GM12874 (cell line): ENCODE measurements around the gene PDLIM5.

Experiments
- TF ChIP-seq, protein P1 (sequence below): IDR thresholded peaks from 2 replicates; pipeline ENCODE4 v1.5.1; 2011; ENCODE audit warnings: low read depth, mild to moderate bottlenecking, control low read depth, low read length, moderate library complexity; ENCODE audit not compliant: insufficient read depth

PDLIM5 gene

GRCh38 chr4:94548571-94548970, 96.8 kb downstream of the PDLIM5 start:
- TF ChIP-seq, protein P1, sequence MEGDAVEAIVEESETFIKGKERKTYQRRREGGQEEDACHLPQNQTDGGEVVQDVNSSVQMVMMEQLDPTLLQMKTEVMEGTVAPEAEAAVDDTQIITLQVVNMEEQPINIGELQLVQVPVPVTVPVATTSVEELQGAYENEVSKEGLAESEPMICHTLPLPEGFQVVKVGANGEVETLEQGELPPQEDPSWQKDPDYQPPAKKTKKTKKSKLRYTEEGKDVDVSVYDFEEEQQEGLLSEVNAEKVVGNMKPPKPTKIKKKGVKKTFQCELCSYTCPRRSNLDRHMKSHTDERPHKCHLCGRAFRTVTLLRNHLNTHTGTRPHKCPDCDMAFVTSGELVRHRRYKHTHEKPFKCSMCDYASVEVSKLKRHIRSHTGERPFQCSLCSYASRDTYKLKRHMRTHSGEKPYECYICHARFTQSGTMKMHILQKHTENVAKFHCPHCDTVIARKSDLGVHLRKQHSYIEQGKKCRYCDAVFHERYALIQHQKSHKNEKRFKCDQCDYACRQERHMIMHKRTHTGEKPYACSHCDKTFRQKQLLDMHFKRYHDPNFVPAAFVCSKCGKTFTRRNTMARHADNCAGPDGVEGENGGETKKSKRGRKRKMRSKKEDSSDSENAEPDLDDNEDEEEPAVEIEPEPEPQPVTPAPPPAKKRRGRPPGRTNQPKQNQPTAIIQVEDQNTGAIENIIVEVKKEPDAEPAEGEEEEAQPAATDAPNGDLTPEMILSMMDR = no peak

GRCh38 chr4:94550352-94550751, 98.6 kb downstream of the PDLIM5 start:
- TF ChIP-seq, protein P1 = no peak

GRCh38 chr4:94550851-94551250, 99.1 kb downstream of the PDLIM5 start:
- TF ChIP-seq, protein P1 = no peak

GRCh38 chr4:94551643-94552564, 100.2 kb downstream of the PDLIM5 start:
- TF ChIP-seq, protein P1 = no peak

DNA sequence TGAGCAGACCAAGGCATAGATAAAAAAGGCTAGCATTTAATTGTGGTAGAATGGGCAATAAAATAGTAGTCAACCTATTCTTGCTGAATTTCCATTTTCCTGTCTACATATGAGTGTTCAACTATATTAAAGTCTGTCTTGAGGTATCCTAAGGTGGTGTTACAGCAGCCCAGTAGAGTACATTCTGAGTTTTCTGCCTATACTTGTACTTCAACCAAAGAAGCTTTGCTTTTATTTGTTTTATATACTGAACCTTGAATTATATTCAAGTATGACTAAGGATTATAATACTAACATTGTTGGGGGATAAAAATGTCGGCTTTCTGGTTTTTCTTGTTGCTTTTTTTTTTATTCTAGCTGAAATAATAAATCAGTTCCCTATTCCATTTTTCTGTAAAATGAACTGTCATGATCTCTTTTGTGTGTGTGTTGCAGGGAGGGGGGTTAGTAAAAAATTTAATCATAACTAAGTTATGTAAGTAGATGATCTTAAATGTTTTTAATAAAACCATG, 106.7 kb downstream of the PDLIM5 start:
- TF ChIP-seq, protein P1 = no peak

GRCh38 chr4:94559351-94559806, 107.6 kb downstream of the PDLIM5 start:
- TF ChIP-seq, protein P1 = no peak

DNA sequence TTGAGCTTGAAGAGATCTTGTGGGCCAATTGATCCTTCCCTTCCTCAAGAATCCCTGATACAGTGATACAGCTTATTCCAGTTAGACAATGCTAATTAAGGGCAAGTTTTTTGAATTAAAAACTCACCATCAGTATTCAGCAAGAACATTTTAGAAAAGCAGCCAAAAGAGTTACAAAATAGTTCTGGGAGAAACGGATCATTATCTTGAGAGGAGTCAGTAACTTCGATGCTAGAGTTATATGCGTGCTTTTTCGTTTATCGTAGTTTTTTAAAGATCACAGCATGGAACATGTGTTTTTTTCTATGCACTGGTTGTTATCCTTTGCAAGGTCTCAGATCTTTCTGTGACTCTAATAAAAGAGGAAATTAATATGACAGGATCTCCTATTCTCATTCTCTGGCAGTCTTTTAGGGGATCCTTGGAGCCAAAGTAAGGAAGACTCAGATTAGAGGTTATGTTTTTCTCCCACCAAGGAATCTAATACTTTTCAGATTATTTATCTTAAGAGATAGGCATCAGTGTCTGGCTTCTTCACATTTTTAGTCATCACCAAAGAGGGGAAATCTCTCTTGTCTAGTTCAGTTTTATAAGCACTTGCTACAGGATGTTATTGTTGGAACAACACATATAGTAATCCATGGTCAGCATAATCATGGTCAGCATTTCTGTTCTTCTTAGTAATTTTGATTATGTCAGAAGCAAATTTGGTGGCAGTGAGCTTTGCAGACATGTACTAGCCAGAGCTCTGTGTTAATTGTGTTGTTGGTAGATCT, 109.7 kb downstream of the PDLIM5 start:
- TF ChIP-seq, protein P1 = no peak
